ENCODE measurements around the gene GEMIN7. TPM values are rescaled to one million over a fixed set of nuclear protein-coding genes. Genes with fewer than 3 reads are reported as not detected.

GEMIN7 gene
- total RNA-seq, 1 donor from 2014 or later: 38.7 TPM

GRCh38 chr19:45107621-45108150, 28.6 kb downstream of the GEMIN7 start:
- POLR2A ChIA-PET: interaction anchor here (0.6 kb wide), 2 partner anchors 84 to 569 kb away, joined by 4 to 14 read pairs; no protein-coding TSS in a partner anchor
- intact Hi-C loops (cut with micrococcal nuclease): no loop called here
- ATAC-seq (ENCODE audit: low read depth) (no peak), DNase-seq (no peak)
- CTCF ChIA-PET: no interaction called here
- no peak for TF ChIP-seq CTCF (IDR thresholded peaks at IDR 0.05)
- Mint-ChIP-seq H3K27me3 (no peaks in the 10 kb centered on the region), H3K9me3 (no peaks in the 10 kb centered on the region), H3K4me3 (no peak overlapping the region), H3K36me3 (ENCODE audit: low read depth) (no peaks in the 10 kb centered on the region), H3K27ac (peak overlapping the region; percentile 30), H3K4me1 (peaks cover 73% of the 10 kb centered on the region)

- CTCF ChIA-PET: no interaction called here
Measured at GRCh38 chr19:45110851-45111266, 31.8 kb downstream of the GEMIN7 start.

GRCh38 chr19:45112111-45112827, 33.2 kb downstream of the GEMIN7 start:
- Mint-ChIP-seq H3K27me3 (no peaks in the 10 kb centered on the region), H3K36me3 (ENCODE audit: low read depth) (no peaks in the 10 kb centered on the region), H3K4me3 (no peak overlapping the region), H3K4me1 (peaks cover 64% of the 10 kb centered on the region), H3K27ac (no peak overlapping the region), H3K9me3 (no peaks in the 10 kb centered on the region)
- no peak for DNase-seq
- ChIA-PET POLR2A (interaction anchor here (0.6 kb wide), 1 partner anchor 19 kb away, joined by 3 read pairs; the partner anchor contains the start of gene PPP1R37), CTCF (interaction anchor here (1.5 kb wide), 1 partner anchor 9 kb away, joined by 4 read pairs; no protein-coding TSS in a partner anchor)
- intact Hi-C loops (cut with micrococcal nuclease): no loop called here
- ATAC-seq (ENCODE audit: low read depth): no peak
- no peak for TF ChIP-seq CTCF (IDR thresholded peaks at IDR 0.05)

More at GRCh38 chr19:45110851-45111266, 31.8 kb downstream of the GEMIN7 start:
- no peak overlapping the region for H3K27ac Mint-ChIP-seq
- no peak for TF ChIP-seq CTCF (IDR thresholded peaks at IDR 0.05)
- no peak overlapping the region for H3K4me3 Mint-ChIP-seq
- POLR2A ChIA-PET: interaction anchor here (1.2 kb wide), 2 partner anchors 18 to 19 kb away, joined by 3 read pairs; no protein-coding TSS in a partner anchor
- ATAC-seq (ENCODE audit: low read depth) (peak; percentile 54), DNase-seq (no peak)
- no peaks in the 10 kb centered on the region for H3K36me3 Mint-ChIP-seq (ENCODE audit: low read depth)
- peaks cover 60% of the 10 kb centered on the region for H3K4me1 Mint-ChIP-seq
- intact Hi-C loops (cut with micrococcal nuclease): no loop called here
- H3K9me3 Mint-ChIP-seq: no peaks in the 10 kb centered on the region
- no peaks in the 10 kb centered on the region for H3K27me3 Mint-ChIP-seq

- DNase-seq (no peak), ATAC-seq (ENCODE audit: low read depth) (no peak)
- no peak overlapping the region for H3K4me3 Mint-ChIP-seq
- no peaks in the 10 kb centered on the region for H3K36me3 Mint-ChIP-seq (ENCODE audit: low read depth)
- H3K4me1 Mint-ChIP-seq: peaks cover 66% of the 10 kb centered on the region
- H3K27ac Mint-ChIP-seq: no peak overlapping the region
- intact Hi-C loops (cut with micrococcal nuclease): no loop called here
- POLR2A ChIA-PET: no interaction called here
- CTCF ChIA-PET: no interaction called here
- no peak for TF ChIP-seq CTCF (IDR thresholded peaks at IDR 0.05)
- no peaks in the 10 kb centered on the region for H3K27me3 Mint-ChIP-seq
- no peaks in the 10 kb centered on the region for H3K9me3 Mint-ChIP-seq
Measured at GRCh38 chr19:45113628-45114027, 34.6 kb downstream of the GEMIN7 start.

- Mint-ChIP-seq H3K36me3 (ENCODE audit: low read depth) (no peaks in the 10 kb centered on the region), H3K4me3 (no peak overlapping the region), H3K9me3 (no peaks in the 10 kb centered on the region), H3K27me3 (no peaks in the 10 kb centered on the region), H3K4me1 (peaks cover 67% of the 10 kb centered on the region), H3K27ac (no peak overlapping the region)
- intact Hi-C loops (cut with micrococcal nuclease): no loop called here
- TF ChIP-seq CTCF (IDR thresholded peaks at IDR 0.05): no peak
- ChIA-PET POLR2A (interaction anchor here (1.0 kb wide), 1 partner anchor 22 kb away, joined by 4 read pairs; no protein-coding TSS in a partner anchor), CTCF (no interaction called here)
- no peak for DNase-seq
- no peak for ATAC-seq (ENCODE audit: low read depth)
Measured at GRCh38 chr19:45114116-45114515, 35.1 kb downstream of the GEMIN7 start.
